Activated CD8-positive, alpha-beta memory T cell treated with anti-CD3 and anti-CD28 coated beads for 24 hours (primary cell): ENCODE measurements around the gene TMEM132D.
"Not testable (repeated sequence)": the region's sequence is repeated elsewhere in the genome, so short reads cannot be mapped to it uniquely, and the experiment has no call there.

Experiments used
- DNase-seq: peaks from one replicate; pipeline ENCODE4 v3.0.0-alpha.2; 2020

TMEM132D gene

GRCh38 chr12:129082441-129082840 lies 821.4 kb downstream of the TMEM132D start:
- no peak for DNase-seq

GRCh38 chr12:129081755-129082250 lies 822.0 kb downstream of the TMEM132D start:
- no peak for DNase-seq

- no peak for DNase-seq
Measured at GRCh38 chr12:129080821-129081220, 823.0 kb downstream of the TMEM132D start.

GRCh38 chr12:129080391-129080790 lies 823.4 kb downstream of the TMEM132D start:
- DNase-seq, result no peak

- no peak for DNase-seq
Measured at GRCh38 chr12:129079719-129080118, 824.1 kb downstream of the TMEM132D start.

- no peak for DNase-seq
Measured at GRCh38 chr12:129076441-129077320, 827.1 kb downstream of the TMEM132D start.

GRCh38 chr12:129075460-129076208 lies 828.2 kb downstream of the TMEM132D start:
- DNase-seq, result no peak

GRCh38 chr12:129074379-129074778 lies 829.4 kb downstream of the TMEM132D start:
- no peak for DNase-seq

- DNase-seq, result no peak
Measured at GRCh38 chr12:129073157-129073915, 830.5 kb downstream of the TMEM132D start.

GRCh38 chr12:129071362-129071761 lies 832.5 kb downstream of the TMEM132D start:
- no peak for DNase-seq

- no peak for DNase-seq
Measured at GRCh38 chr12:129069886-129070285, 833.9 kb downstream of the TMEM132D start.

GRCh38 chr12:129068684-129069083 lies 835.1 kb downstream of the TMEM132D start:
- no peak for DNase-seq

GRCh38 chr12:129067491-129067890 lies 836.3 kb downstream of the TMEM132D start:
- DNase-seq, result no peak

GRCh38 chr12:129064209-129064855 lies 839.5 kb downstream of the TMEM132D start:
- DNase-seq, result no peak

GRCh38 chr12:129063600-129063999 lies 840.2 kb downstream of the TMEM132D start:
- DNase-seq, result no peak

GRCh38 chr12:129053232-129053631 lies 850.6 kb downstream of the TMEM132D start:
- no peak for DNase-seq

GRCh38 chr12:129052373-129052772 lies 851.5 kb downstream of the TMEM132D start:
- no peak for DNase-seq

GRCh38 chr12:129049917-129050316 lies 853.9 kb downstream of the TMEM132D start:
- no peak for DNase-seq

- DNase-seq, result not testable (repeated sequence)
Measured at GRCh38 chr12:129043334-129043733, 860.5 kb downstream of the TMEM132D start.

GRCh38 chr12:129036135-129036534 lies 867.7 kb downstream of the TMEM132D start:
- no peak for DNase-seq

- no peak for DNase-seq
Measured at GRCh38 chr12:129034558-129035289, 869.1 kb downstream of the TMEM132D start.

GRCh38 chr12:129028844-129029243 lies 875.0 kb downstream of the TMEM132D start:
- no peak for DNase-seq
